Medulla oblongata (tissue), 1 donor: ENCODE data around the gene DOCK10.
A peak's percentile ranks its signal among the peaks of the same experiment; 100 is the strongest.
"Not testable (repeated sequence)": the region's sequence is repeated elsewhere in the genome, so short reads cannot be mapped to it uniquely, and the experiment has no call there.

Experiments used
- DNase-seq: peaks from one replicate; pipeline ENCODE4 v3.0.0-alpha.2; 2015; ENCODE audit errors: extremely low spot score

DOCK10 gene

DNA sequence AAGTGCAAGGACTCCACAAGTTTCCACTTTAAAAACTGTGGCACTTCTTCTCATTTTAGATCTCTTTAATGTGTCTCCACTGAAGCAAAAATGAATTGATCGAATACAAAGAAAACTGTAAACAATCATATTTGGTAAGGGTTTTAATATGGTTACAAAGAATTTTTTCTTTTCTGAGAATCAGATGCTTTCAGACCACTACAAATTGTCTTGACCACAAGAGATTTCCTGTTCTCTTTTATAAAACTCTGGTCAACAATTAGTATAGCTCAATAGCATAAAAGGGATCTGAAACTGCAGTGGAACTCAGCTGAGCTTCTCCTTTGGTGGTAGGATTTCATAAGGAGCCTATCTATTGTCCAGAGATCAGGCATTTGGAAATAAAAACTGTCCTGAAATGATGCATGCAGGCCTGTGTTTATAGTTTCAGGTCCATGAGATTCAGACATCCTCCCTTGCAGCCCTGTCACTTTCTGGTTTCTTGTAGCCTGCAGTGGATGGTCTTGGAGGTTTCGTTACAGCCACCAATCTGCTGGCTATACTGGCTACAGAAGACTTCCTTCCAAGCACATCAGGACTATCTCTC is 120.0 kb downstream of the DOCK10 start:
- DNase-seq, result peak; percentile 83

DNA sequence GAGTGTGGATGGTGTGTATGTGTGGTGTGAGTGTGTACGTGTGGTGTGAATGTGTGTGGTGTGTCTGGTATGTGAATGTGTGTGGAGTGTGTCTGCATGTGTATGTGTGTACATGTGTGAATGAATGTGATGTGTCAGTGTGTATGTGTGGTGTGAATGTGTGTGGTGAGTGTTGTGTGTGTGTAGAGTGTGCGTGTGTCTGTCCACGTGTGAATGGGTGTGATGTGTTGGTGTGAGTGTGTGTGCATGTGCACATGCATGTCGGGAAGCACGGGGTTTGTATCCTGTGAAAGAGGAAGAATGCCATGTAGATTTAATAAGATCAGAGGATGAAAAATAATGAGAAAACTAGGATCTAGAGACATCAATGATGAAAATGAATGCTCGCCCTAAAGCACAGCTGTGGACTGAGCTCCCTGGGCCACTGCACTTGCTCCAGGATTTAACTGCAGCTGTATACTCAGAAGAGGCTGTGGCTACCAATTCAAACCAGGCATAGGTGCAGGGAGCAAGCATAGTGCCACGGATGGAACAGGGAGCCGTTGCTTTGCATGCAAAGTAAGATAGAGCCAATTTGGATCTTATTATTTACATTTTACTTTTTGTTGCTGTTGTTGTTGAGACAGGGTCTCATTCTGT is 122.7 kb downstream of the DOCK10 start:
- DNase-seq, result no peak

DNA sequence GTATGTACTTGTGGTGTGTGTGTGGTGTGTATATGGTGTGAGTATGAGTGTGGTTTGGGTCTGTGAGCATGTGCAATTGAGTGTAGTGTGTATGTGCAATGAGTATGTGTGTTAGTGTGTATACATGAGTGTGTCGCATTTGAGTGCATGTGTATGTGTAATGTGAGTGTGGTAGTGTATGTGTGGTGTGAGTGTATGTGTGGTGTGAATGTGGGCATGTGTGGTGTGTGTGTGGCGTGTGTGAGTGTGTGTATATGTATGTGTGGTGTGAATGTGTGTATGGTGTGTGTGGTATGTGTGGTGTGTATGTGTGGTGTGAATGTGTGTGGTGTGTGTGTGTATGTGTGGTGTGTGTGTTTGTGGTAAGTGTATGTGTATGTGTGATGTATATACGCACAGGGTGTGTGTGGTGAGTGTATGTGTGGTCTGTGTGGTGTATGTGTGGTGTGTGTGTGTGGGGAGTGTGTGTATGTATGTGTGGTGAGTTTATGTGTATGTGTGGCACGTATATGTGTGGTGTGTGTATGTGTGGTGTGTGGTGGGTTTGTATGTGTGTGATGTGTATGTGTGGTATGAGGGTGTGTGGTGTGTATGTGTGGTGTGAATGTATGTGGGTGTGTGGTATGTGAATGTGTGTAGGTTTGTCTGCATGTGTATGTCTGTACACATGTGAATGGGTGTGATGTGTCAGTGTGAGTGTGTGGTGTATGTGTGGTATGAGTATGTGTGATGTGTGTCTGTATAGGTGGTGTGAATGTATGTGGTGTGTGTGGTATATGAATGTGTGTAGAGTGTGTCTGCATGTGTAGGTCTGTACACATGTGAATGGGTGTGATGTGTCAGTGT is 123.4 kb downstream of the DOCK10 start:
- DNase-seq, result no peak

DNA sequence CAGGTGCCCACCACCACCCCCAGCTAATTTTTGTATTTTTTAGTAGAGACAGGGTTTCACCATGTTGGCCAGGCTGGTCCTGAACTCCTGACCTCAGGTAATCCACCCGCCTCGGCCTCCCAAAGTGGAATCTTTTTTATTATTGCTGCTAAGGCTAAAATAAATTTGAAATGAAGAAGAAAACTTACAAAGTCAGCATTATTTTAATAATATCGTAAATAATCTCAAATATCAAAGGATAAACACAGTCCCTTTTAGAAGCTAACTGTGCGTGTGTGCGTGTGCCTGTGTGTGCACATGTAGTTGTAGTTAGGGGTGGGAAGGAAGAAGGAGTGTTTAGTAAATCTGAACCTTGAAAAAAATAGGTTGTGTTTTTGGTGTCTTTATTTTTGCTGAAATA is 125.0 kb downstream of the DOCK10 start:
- not testable (repeated sequence) for DNase-seq

DNA sequence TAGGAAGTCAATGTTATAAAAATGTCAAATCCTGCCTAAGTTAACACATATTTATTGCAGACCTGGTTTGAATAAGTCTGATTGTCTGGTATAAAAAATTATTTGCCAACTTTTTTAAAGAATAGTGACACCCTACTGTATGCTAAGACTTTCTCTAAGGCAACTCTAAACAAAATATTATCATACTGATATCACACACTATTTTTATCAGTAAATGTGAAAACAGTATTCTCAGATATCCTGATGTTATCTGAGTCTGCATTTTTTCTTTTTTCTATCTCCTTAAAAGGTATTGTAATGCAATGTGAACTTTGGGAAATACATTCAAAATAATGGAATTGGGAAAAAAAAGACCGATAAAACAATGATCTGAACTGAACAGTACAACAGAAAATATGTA is 127.1 kb downstream of the DOCK10 start:
- DNase-seq, result no peak

DNA sequence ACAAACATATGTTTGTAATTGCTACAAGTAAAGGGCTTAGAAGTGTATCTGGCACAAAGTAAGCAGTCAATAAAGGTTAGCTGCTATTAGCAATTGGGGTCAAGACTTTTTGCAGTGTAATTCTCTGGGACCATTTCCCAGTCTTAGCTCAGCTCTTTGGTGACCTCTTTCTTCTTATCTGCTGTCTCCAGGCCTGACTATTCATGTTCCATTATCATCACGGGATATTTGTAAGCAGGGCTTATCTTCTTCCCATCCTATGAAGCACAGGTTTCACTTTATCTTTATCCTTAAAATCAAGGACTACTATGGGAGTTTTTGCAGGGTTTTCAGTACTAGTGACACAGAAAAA is 131.7 kb downstream of the DOCK10 start:
- no peak for DNase-seq

DNA sequence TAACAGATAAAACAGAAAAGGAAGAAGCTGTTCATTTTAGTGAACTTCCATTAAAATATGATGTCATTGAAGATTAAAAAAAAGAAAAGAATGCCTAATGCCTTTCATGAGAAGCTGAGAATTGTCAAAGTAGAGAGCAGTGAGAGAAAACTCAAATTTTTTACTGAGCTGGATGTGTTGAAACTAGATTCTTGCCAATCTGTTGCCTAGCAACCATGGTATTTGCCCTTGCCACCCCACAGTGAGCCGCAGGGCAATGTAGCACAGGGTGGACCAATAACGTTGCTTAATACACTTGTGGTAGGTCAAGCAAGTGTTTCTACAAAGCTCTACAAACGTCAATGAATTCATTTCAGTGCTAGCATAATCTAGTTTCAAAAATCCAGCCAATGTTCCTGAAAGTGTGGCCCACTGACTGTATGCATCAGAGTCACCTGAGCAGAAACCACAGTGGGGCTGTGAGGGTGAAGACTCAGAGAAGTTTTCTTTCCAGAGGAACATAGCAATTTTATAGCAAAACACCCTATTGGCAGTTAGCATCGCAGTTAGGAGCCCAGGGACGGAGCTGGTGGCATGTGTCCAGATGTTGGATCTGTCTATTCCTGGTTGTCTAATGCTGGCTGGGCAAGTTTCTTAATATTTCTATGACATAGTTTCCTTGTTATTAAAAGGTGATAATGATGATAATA is 132.2 kb downstream of the DOCK10 start:
- DNase-seq, result peak; percentile 54

DNA sequence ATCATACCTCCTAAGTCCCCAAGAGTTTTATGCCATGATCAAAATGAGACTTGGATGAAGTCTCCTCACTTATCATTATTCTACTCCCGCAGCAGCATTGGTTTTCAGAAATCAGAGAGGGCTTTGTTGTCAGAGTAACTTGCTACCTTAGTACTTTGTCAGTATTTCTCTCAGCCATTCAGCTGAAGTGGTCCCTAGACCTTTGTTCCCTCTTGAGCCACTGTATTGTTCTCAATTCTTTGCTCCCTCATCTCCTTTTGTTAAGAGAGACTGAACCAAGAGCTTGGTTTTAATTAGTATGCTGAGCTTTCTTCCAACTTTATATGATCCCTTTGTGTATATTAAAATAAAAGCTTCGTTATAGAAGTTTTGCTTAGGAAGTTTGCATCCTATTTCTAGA is 133.4 kb downstream of the DOCK10 start:
- no peak for DNase-seq

DNA sequence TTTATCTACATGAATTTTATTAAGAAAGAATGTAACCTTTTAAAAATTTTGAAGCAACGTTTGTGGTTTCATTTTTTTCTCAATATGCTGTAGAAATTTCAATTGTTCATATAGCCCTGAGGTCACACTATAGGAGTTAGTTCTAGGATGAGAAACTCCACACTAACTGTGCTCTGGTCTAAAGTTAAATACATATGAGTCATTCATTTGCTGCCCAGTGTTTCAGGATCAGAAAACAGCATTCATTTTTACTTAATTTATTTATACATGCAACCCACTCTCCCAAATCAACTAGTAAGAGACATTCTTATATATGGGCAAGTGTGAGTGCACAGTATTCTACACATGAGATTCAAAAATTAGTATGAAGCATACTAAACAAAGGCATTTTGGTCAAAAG is 137.9 kb downstream of the DOCK10 start:
- no peak for DNase-seq

DNA sequence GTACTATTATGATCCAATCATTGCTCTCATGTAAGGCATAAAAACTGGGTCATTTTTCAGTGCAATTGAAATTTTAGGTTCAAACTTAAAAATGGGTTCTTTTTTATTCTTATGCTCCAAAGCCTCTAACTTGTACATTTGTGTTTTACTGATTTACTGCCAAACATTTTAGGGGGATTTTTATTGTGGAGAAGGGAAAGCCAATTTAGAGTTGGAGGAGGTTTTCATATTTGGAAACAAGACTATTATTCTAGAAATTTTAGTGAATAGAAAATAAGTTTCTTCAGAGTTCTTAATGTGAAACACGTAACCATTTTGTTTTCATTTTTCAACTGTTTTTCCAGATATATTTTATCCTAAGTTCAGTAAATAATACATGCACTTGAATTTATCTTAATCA is 138.6 kb downstream of the DOCK10 start:
- no peak for DNase-seq

DNA sequence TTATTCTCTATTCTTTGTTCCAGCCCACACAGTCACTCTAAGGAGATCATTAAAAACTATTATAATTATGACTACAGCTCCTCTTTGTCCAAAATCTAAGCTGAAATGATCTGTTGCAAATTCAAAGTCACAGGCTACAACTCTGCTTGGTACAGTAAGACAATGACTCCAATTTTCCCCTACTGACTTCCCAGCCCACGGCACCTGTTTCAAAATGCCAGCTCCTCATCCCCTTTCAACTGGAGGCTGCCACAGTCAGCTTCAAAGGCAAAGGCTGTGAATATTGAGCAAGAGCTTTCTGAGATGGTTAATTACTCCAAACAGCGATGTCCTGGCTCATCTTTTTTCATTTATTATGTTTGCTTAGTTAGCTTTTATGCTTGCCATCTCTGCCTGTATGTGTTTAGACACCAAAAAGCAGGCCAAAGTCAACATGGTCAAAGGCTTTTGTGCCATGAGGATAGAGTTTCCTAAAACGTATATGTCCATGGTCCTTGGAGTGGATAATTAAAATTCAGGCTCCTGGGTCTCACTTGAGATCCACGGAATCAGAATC is 141.1 kb downstream of the DOCK10 start:
- DNase-seq, result no peak

DNA sequence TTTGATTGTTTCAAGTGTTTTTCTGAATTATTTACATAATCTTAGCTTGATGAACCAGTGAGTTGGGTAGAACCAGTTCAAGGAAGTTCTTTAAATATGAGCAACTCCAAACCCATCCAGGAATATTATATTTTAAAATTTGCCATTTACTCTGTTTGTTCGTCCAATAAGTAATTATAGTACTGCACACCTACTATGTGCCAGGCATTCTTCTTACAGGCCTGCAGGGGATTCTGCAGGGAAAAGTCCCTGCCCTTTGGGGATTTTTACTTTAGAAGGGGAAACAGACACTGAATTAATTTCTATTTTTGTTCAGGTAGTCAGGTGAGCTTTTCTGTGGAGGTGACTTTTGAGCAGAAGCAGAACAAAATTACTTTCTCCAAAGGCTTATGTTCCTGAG is 146.9 kb downstream of the DOCK10 start:
- no peak for DNase-seq

DNA sequence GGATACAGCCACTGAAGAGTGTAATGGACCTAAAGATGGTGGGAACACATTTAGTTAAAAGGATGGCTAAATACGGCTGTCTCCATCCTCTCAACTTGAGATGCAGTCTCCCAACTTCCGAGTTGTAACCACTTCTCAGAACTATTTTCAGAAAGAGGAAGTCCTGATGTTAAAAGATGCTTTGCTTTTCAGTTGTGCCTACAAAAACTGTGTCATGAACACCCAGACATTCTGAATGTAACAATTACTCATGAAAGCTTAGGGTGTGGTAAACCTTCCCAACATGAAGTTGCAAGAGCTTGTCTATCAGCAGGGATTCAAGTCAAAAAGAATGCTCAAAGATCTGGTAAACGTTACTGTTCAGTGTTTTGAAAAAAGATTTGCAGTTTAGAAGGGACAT is 147.9 kb downstream of the DOCK10 start:
- DNase-seq, result peak; percentile 80

DNA sequence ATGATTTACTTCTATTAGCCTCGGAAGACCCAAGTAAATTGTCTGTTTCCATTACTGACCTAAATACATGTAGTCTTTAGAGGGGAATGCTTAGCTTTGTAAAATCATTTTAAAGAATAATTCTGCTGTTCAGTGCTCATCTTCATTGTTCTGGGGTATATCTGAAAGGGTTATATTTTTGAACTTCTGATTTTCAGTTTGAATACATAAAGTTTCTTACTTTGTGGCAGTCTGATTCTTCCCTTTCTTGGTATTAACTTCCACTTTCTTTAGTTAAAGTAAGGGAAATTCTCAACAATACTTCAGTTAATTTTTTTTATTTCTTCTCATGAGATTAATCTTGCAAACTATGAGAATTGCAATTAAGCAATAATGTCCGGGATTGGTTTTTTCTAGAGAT is 148.4 kb downstream of the DOCK10 start:
- DNase-seq, result no peak

DNA sequence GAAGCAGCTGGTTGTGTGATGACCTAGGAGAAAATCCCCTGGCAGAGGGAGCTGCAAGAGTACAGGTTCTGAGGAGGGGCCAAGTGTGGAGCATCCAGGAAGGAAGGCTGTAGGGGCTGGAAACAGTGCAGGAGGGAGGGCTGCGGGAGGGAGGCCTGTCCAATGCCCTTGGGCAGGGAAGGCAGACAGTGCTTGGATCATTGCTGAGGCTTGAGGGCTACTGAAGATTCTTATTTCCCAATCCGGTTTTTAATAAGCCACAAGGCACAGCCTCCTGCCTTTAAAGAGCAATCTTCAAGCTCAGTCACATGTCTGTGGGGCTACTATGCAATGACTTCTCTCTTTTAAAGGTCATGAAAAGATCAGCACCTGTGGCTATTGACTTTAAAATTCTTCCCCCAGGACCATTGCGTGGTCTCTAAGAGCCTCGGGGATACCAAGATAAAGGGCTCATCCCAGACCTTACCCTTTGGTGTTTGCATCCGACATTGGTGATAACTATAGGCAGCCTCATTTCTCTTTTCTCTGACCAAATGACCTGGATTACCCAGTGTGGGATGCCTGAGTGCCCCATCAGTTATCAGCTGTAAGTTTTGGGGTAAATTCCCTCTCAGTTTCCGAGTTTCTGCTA is 149.6 kb downstream of the DOCK10 start:
- DNase-seq, result no peak

DNA sequence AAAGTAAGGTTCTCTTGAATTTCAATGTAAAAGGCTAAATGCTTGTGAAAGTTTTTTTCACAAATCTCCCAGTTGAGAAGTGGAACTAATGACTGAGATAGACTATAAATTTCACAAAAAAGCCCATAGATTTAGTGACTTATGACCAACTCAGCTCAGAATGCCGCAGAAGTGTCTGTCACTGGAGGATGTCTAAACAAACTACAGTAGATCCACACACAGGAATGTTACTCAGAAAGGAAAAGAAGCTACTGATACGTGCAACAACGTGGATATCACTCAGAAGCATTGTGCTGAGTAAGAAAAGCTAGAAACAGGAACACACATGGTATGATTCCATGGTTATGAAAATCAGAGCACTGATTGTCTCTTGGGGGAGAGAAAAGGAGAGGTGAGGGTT is 151.9 kb downstream of the DOCK10 start:
- no peak for DNase-seq

DNA sequence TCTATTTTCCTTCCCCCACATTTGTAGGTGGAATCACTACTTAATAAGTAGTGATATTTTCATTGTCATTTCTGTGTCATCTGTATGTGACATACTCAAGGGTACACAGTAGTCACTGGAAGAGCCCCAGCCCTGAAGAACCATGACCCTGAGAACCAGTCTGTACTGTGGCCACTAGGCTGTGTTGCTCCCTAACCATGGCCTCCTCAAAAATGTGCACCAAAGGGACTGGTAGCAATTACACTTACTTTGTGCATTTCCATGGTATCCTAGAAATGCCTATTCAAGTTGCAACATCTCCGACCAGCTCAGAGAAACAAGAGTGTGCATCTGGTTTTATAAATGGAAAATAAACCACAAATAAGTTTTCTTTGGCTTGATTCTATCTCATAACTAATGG is 155.1 kb downstream of the DOCK10 start:
- DNase-seq, result no peak

DNA sequence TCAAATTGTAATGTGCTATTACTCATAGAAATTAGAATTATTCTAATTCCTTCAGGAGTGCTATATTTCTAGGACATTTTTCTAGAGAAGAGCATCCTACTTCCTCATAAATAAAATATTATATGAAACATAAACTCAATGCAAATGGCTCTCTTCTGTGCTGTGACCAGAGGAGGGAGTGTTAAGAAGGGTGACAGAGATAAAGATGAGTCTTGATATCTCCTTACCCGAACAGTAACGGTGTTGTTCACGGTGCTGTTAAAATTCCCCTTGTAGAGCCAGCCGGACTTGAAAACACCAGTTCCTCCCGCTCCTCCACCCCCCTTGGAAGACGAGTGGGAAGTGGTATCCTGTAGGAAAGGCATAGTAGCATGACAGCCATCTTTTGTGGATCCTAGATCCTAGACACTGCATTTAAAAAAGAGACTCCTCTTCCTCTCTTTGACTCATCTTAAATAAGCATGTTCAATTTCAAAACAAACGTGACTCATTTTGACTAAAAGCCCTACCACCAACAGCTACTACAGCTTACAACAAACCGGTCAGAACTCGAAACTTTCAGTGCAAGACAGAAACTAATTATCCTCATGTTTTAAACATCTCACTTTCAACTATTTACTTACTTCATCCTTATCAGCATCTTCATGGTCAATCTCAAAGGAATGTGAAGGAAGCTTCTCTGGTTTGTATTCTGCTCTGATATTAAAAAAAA is 156.3 kb downstream of the DOCK10 start:
- DNase-seq, result no peak

DNA sequence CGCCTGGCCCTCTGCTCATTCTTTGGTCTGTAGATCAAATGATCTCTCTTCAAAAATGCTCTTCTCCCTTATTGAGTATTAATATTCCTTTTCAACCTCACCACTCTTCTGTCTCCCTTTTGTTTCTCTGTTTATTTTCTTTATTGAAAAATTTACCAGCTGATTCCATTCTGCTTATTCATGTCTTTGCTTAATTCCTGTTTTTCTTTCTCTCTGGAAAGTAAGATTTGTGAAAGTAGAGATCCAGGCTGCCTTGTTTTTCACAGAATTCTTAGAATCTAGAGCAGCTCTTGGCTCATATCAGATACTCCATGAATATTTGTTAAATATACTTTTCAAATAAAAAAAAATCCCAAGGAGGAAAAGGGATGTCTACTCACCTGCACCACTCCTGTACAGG is 157.0 kb downstream of the DOCK10 start:
- DNase-seq, result no peak

DNA sequence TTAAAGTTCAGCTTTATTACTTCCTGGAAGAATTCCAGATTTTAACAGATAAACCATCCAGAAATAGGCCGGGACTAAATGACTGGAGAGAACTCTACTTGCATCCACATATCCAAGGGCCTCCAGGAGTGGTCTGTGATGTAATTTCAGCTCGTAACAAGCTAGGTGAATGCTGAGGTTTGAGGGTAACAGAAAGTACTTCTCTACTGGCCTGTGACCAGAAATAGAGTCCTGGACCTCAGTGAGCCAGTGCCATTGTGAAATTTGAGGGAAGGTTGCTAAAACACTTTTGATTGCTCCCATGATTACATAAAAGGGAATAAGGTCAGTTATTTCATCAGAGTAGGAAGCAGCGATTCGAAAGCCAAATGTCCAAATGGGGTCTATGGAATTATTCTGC is 158.1 kb downstream of the DOCK10 start:
- no peak for DNase-seq

DNA sequence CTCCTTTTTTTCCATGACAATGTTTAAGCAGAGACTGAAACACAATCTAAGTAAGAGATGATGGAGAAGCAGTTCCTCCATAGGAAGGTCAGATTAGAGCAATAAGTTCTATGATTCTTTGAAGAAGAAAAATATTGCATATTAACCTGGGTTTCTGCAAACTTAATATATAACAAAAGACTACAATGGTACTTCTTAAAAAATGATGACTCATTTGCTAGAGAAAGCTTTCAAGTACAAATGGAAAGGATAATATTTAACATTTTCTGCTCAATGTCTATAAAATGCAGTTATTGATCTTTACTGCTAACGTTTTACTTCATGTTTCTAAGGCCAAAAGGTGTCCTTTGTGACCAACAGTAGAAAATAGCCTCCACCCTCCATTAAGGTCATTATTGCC is 158.6 kb downstream of the DOCK10 start:
- no peak for DNase-seq
